AG09309 (cell line): ENCODE measurements around the gene FGFR2.

Source experiments
- DNase-seq: peaks from one replicate; pipeline ENCODE4 v3.0.0-alpha.2; 2010; ENCODE audit warnings: low read depth
- H3K4me3 ChIP-seq: 2 replicates; pipeline ENCODE4 v1.5.1; 2011; ENCODE audit warnings: mild to moderate bottlenecking, low read depth, low read length, moderate library complexity; ENCODE audit not compliant: control insufficient read depth
- CTCF ChIP-seq: IDR thresholded peaks from 2 replicates; pipeline ENCODE4 v1.5.1; 2011; ENCODE audit warnings: mild to moderate bottlenecking, low read depth, low read length, inconsistent platforms; ENCODE audit not compliant: insufficient read depth, control insufficient read depth; ENCODE audit errors: missing control alignments

The FGFR2 gene

GRCh38 chr10:121478556-121478955, 119.7 kb downstream of the FGFR2 start:
- DNase-seq = no peak
- no peak overlapping the region for H3K4me3 ChIP-seq
- no peak for TF ChIP-seq CTCF

GRCh38 chr10:121469797-121470606, 128.2 kb downstream of the FGFR2 start:
- DNase-seq = no peak
- no peak for TF ChIP-seq CTCF
- H3K4me3 ChIP-seq = no peak overlapping the region

GRCh38 chr10:121468726-121469125, 129.5 kb downstream of the FGFR2 start:
- no peak for DNase-seq
- TF ChIP-seq CTCF = no peak

GRCh38 chr10:121466424-121466823, 131.8 kb downstream of the FGFR2 start:
- no peak for TF ChIP-seq CTCF
- DNase-seq = no peak
- no peak overlapping the region for H3K4me3 ChIP-seq

More at GRCh38 chr10:121468726-121469125, 129.5 kb downstream of the FGFR2 start:
- no peak overlapping the region for H3K4me3 ChIP-seq

- no peak for TF ChIP-seq CTCF
- DNase-seq = no peak
- H3K4me3 ChIP-seq = no peak overlapping the region
Observed at GRCh38 chr10:121465215-121465614, 133.0 kb downstream of the FGFR2 start.

- no peak overlapping the region for H3K4me3 ChIP-seq
- no peak for TF ChIP-seq CTCF
Observed at GRCh38 chr10:121464517-121464916, 133.7 kb downstream of the FGFR2 start.

More at GRCh38 chr10:121464517-121464916, 133.7 kb downstream of the FGFR2 start:
- DNase-seq = no peak
